ENCODE results near the gene NRG4. TPM values are rescaled to one million over a fixed set of nuclear protein-coding genes. Genes with fewer than 3 reads are reported as not detected.
A peak's percentile ranks its signal among the peaks of the same experiment; 100 is the strongest.

Gene NRG4
- total and polyA plus RNA-seq, 9 of the 15 experiments (the other 6 are each of a cell fraction or from before 2014, with no cell fraction given), result 0.33 to 2.5 (median 0.76) TPM

DNA sequence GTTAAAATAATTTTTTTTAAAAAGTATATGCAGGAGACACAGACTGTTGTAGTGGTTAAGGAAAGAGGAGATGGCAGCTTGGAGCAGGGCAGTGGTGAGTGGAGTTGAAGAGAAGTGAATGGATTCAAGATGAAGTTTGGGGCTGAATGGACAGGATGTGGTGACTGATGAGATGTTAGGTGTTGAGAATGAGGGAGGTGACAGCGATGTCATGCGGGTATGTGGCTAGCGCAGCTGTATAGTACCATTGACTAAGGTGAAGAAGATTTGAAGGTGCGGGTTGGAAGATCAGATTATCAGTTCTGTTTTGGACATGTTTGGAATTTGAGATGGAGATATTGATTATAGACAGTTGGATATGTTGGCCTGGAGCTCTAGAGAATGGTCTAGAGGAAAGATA is 88.5 kb downstream of the NRG4 start (continued):
- TF ChIP-seq, protein P1, sequence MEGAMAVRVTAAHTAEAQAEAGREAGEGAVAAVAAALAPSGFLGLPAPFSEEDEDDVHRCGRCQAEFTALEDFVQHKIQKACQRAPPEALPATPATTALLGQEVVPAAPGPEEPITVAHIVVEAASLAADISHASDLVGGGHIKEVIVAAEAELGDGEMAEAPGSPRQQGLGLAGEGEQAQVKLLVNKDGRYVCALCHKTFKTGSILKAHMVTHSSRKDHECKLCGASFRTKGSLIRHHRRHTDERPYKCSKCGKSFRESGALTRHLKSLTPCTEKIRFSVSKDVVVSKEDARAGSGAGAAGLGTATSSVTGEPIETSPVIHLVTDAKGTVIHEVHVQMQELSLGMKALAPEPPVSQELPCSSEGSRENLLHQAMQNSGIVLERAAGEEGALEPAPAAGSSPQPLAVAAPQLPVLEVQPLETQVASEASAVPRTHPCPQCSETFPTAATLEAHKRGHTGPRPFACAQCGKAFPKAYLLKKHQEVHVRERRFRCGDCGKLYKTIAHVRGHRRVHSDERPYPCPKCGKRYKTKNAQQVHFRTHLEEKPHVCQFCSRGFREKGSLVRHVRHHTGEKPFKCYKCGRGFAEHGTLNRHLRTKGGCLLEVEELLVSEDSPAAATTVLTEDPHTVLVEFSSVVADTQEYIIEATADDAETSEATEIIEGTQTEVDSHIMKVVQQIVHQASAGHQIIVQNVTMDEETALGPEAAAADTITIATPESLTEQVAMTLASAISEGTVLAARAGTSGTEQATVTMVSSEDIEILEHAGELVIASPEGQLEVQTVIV (CRISPR knock-in tag; IDR thresholded peaks at IDR 0.05; ENCODE audit: borderline replicate concordance), result no peak
- no peak for TF ChIP-seq SMAD3 (CRISPR knock-in tag; conservative IDR thresholded peaks at IDR 0.05)

DNA sequence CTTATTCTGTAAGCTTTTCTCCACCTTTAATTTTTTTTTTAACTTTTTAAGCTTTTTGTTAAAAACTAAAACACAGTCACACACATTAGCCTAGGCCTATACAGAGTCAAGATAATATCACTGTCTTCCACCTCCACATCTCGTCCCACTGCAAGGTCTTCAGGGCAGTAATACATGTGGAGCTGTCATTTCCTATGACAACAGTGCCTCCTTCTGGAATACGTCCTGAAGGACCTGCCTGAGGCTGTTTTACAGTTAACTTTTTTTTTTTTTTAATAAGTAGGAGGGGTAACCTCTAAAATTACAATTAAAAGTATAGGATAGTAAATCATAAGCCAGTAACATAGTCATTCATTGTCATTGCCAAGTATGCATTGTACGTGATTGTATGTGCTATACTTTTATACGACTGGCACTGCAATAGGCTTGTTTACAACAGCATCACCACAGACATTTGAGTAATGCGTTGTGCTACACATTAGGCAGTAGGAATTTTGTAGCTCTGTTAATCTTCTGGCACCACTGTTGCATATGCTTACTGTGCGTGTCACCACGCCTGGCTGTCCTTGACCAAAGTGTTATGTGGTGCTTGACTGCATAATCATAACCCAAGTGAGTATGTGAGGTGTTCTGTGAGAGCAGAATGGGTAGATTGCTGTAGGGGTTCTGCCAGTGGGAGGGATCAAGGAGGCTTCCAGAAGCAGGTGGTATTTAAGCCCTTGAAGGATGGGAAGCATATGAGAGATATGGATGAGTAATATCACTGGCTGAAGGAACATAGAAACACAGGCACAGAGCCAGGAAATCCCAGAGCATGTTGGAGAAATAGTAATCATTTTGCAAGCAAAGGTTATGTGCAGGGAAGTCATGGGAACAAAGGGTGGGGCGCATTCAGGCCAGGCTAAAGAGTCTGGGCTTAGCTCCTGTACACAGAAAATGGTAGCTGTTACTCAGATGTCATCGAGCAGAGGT is 90.2 kb downstream of the NRG4 start:
- no peak overlapping the region for H2AFZ ChIP-seq (ENCODE audit: low read depth, low read length)
- no peaks in the 10 kb centered on the region for H3K9me1 ChIP-seq (ENCODE audit: control insufficient read depth, insufficient read depth, low read length)
- no peaks in the 10 kb centered on the region for H3K27me3 ChIP-seq (ENCODE audit: control insufficient read depth in 2 of 2, insufficient read depth in 2 of 2, low read length in 2 of 2)
- ATAC-seq (peak; percentile 99), FAIRE-seq (peak; percentile 86), DNase-seq (ENCODE audit: extremely low read depth in 1 of 4, low spot score in 3 of 4) (peak in 2 of 4 experiments; percentile 38 to 84)
- WGBS (ENCODE audit: insufficient coverage, low coverage, missing lambda C conversion rate), result 76% methylated on average over 9 of the region's 9 CpGs
- ChIA-PET POLR2A (interaction anchor here (0.6 to 1.2 kb wide), 4 partner anchors 18 to 280 kb away, joined by 3 to 4 read pairs (median 3); partner anchors contain the start of gene FBXO22), CTCF (ENCODE audit: low intra/inter-chr PET ratio) (interaction anchor here (0.5 to 2.4 kb wide), 13 partner anchors 18 to 1199 kb away, joined by 3 to 15 read pairs (median 3); partner anchors contain the start of genes FBXO22 and PTPN9)
- intact Hi-C loops (cut with micrococcal nuclease), result loop anchor here (1.0 to 10.0 kb wide), 4 partner anchors 112 to 237 kb away; no protein-coding TSS in a partner anchor
- no peaks in the 10 kb centered on the region for H3K4me1 ChIP-seq (replicated peaks in 1 of 2; ENCODE audit: control insufficient read depth in 2 of 2, insufficient read depth in 2 of 2, low read length in 2 of 2)
- peaks cover 15% of the 10 kb centered on the region; the same call in 1 of the 3 replicates for H3K79me2 ChIP-seq (ENCODE audit: control insufficient read depth, insufficient read depth, low read length)
- in situ Hi-C loops (cut with MboI), result loop anchor here (5.0 kb wide), 1 partner anchor 110 kb away; no protein-coding TSS in a partner anchor
- H3K4me3 ChIP-seq, result no peak overlapping the region
- no peak overlapping the region for H3K4me2 ChIP-seq (ENCODE audit: insufficient read depth, low read length)
- BruUV-seq (replicated peaks), result no TSS peak
- no peak overlapping the region for H3K9ac ChIP-seq (ENCODE audit: insufficient read depth in 1 of 2, low read depth in 2 of 2, low read length in 2 of 2)
- no peak overlapping the region for H3K27ac ChIP-seq (ENCODE audit: extremely low read depth, low read depth, low read length)
- peaks cover 92% of the 10 kb centered on the region for H3K36me3 ChIP-seq (ENCODE audit: control insufficient read depth, insufficient read depth, low read length)
- no peaks in the 10 kb centered on the region for H3K9me3 ChIP-seq (replicated peaks; ENCODE audit: control insufficient read depth, insufficient read depth, low read depth, low read length)
- peaks cover 4% of the 10 kb centered on the region for H4K20me1 ChIP-seq (replicated peaks; ENCODE audit: control insufficient read depth, insufficient read depth, low read length)
- TF ChIP-seq RAD21 (CRISPR knock-in tag; conservative IDR thresholded peaks at IDR 0.05 in 1 of 2, IDR thresholded peaks at IDR 0.05 in 1 of 2), result peak; percentile 86 to 94
- TF ChIP-seq, protein P2, sequence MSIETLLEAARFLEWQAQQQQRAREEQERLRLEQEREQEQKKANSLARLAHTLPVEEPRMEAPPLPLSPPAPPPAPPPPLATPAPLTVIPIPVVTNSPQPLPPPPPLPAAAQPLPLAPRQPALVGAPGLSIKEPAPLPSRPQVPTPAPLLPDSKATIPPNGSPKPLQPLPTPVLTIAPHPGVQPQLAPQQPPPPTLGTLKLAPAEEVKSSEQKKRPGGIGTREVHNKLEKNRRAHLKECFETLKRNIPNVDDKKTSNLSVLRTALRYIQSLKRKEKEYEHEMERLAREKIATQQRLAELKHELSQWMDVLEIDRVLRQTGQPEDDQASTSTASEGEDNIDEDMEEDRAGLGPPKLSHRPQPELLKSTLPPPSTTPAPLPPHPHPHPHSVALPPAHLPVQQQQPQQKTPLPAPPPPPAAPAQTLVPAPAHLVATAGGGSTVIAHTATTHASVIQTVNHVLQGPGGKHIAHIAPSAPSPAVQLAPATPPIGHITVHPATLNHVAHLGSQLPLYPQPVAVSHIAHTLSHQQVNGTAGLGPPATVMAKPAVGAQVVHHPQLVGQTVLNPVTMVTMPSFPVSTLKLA (conservative IDR thresholded peaks at IDR 0.05), result peak; percentile 12 to 44; a peak in 1 of 4 replicates
- peak; percentile 36; the same call in 1 of the 2 replicates for TF ChIP-seq EGR1 (conservative IDR thresholded peaks at IDR 0.05)
- TF ChIP-seq CREM (IDR thresholded peaks at IDR 0.05; ENCODE audit: low read depth), result 0 out of 2 replicates have a peak, but pooled peaks have one; percentile 27
- TF ChIP-seq, protein P3, sequence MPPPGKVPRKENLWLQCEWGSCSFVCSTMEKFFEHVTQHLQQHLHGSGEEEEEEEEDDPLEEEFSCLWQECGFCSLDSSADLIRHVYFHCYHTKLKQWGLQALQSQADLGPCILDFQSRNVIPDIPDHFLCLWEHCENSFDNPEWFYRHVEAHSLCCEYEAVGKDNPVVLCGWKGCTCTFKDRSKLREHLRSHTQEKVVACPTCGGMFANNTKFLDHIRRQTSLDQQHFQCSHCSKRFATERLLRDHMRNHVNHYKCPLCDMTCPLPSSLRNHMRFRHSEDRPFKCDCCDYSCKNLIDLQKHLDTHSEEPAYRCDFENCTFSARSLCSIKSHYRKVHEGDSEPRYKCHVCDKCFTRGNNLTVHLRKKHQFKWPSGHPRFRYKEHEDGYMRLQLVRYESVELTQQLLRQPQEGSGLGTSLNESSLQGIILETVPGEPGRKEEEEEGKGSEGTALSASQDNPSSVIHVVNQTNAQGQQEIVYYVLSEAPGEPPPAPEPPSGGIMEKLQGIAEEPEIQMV (tag; conservative IDR thresholded peaks at IDR 0.05; ENCODE audit: low read depth), result no peak
- 0 out of 2 replicates have a peak, but pooled peaks have one; percentile 42 for TF ChIP-seq POLR2H (tag; IDR thresholded peaks at IDR 0.05; ENCODE audit: low read depth)
